Sigmoid colon (tissue), 4 donors: Measurements from ENCODE around the gene IQGAP2.

ENCODE experiments used
- CTCF ChIP-seq, 4 experiments: fragments of 450-650 bp in 3 of 4; fragments of 200-600 bp in 1 of 4; IDR thresholded peaks; one replicate each; pipeline ENCODE4 v1.5.1; 2016 to 2019; ENCODE audit warnings: antibody characterized with exemption in 4 of 4, mild to moderate bottlenecking in 3 of 4, moderate library complexity in 2 of 4
- POLR2AphosphoS5 ChIP-seq, 4 donors: sonication (generic); formaldehyde crosslinking; IDR thresholded peaks; one replicate each; pipeline ENCODE4 v1.6.1; 2017; ENCODE audit warnings: antibody characterized with exemption in 4 of 4

- no peak for TF ChIP-seq CTCF (IDR thresholded peaks at IDR 0.05)
- TF ChIP-seq POLR2AphosphoS5 (IDR thresholded peaks at IDR 0.05) = no peak
Measured at GRCh38 chr5:76757049-76757448, 354.0 kb downstream of the IQGAP2 start.
